Bronchial epithelial cell (primary cell): ENCODE measurements around the gene FAM107B. TPM values are rescaled to one million over a fixed set of nuclear protein-coding genes. Genes with fewer than 3 reads are reported as not detected.
"Not testable (repeated sequence)": the region's sequence is repeated elsewhere in the genome, so short reads cannot be mapped to it uniquely, and the experiment has no call there.

ENCODE experiments used
- DNase-seq: peaks from one replicate; pipeline ENCODE4 v3.0.0-alpha.2; 2010; ENCODE audit warnings: low read depth
- FAIRE-seq: peaks from 2 replicates; lab custom pipeline; 2011; peaks lifted over from hg19 to GRCh38; lab: Jason Lieb, UNC
- H3K27me3 ChIP-seq: 2 replicates; pipeline ENCODE4 v1.5.1; 2011; ENCODE audit warnings: low read length; ENCODE audit not compliant: control insufficient read depth, insufficient read depth
- H3K36me3 ChIP-seq: 2 replicates; pipeline ENCODE4 v1.5.1; 2011; ENCODE audit warnings: low read length; ENCODE audit not compliant: control insufficient read depth, insufficient read depth
- H3K4me3 ChIP-seq: 2 replicates; pipeline ENCODE4 v1.5.1; 2011; ENCODE audit warnings: mild to moderate bottlenecking, low read depth, low read length, control low read depth
- total RNA-seq: library from RNA; depleted of rRNA; stranded (reverse); fragments of >200 nt; gene quantifications from 2 replicates; pipeline ENCODE4 v1.2.1, GENCODE V29; 2014
- TF ChIP-seq, protein P1 (sequence below): IDR thresholded peaks from 2 replicates; pipeline ENCODE4 v1.5.1; 2011; ENCODE audit warnings: mild to moderate bottlenecking, moderate library complexity, low read length, control low read depth, inconsistent platforms; ENCODE audit not compliant: insufficient read depth, severe bottlenecking

The FAM107B gene
- total RNA-seq, 1 donor from 2014 or later = 18.7 TPM

GRCh38 chr10:14665304-14665703 is 109.4 kb downstream of the FAM107B start:
- no peaks in the 10 kb centered on the region for H3K36me3 ChIP-seq
- FAIRE-seq (no peak), DNase-seq (peak; percentile 95)
- H3K4me3 ChIP-seq = no peak overlapping the region
- TF ChIP-seq, protein P1, sequence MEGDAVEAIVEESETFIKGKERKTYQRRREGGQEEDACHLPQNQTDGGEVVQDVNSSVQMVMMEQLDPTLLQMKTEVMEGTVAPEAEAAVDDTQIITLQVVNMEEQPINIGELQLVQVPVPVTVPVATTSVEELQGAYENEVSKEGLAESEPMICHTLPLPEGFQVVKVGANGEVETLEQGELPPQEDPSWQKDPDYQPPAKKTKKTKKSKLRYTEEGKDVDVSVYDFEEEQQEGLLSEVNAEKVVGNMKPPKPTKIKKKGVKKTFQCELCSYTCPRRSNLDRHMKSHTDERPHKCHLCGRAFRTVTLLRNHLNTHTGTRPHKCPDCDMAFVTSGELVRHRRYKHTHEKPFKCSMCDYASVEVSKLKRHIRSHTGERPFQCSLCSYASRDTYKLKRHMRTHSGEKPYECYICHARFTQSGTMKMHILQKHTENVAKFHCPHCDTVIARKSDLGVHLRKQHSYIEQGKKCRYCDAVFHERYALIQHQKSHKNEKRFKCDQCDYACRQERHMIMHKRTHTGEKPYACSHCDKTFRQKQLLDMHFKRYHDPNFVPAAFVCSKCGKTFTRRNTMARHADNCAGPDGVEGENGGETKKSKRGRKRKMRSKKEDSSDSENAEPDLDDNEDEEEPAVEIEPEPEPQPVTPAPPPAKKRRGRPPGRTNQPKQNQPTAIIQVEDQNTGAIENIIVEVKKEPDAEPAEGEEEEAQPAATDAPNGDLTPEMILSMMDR = no peak
- no peaks in the 10 kb centered on the region for H3K27me3 ChIP-seq

DNA sequence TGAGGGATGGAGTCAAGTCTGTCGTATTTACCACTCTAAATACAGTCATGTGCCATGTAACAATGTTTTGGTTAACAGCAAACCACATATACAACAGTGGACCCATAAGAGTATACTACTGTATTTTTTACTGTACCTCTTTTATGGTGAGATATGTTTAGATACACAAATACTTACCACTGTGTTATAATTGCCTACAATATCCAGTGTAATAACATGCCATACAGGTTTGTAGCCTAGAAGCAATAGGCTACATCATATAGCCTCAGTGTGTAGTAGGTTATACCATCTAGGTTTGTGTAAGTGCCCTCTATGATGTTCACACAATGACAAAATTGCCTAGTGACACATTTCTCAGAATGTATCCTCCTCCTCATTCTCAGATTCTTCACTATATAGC is 110.4 kb downstream of the FAM107B start:
- Histone ChIP-seq H3K4me3 (no peak overlapping the region), H3K27me3 (no peaks in the 10 kb centered on the region), H3K36me3 (no peaks in the 10 kb centered on the region)
- TF ChIP-seq, protein P1 = no peak
- DNase-seq (no peak), FAIRE-seq (no peak)

DNA sequence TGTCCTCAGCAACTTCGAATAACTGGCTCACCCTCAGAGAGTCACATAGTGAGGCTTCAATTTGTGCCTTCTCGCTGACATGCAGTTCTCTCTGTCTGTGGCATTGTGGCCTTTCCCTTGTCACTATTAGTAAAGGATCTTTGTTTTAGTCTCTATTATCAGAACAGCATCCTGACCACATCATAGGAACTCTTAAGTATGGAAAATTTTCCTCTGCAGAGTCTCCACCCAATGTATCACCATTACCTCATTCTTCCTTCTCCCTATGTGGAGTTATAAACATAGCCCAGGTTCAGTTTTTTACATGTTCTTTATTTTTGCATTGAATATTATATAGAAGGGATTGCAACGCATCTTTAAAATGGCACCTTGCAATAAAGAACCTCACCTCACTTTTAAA is 112.9 kb downstream of the FAM107B start:
- FAIRE-seq (no peak), DNase-seq (no peak)
- Histone ChIP-seq H3K36me3 (no peaks in the 10 kb centered on the region), H3K27me3 (no peaks in the 10 kb centered on the region), H3K4me3 (no peak overlapping the region)
- TF ChIP-seq, protein P1 = no peak

DNA sequence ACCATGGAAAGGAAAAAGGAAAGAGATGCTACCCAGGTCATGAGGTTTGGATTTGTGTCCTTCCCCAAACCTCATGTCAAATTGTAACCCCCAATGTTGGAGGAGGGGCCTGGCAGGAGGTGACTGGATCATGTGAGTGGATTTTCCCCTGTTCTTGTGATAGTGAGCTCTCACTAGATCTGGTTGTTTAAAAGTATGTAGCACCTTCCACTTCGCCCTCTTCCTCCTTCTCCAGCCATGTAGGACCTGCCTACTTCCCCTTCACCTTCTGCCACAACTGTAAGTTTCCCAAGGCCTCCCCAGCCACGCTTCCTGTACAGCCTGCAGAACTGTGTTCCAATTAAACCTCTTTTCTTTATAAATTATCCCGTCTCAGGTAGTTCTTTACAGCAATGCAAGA is 113.9 kb downstream of the FAM107B start:
- no peaks in the 10 kb centered on the region for H3K27me3 ChIP-seq
- DNase-seq (no peak), FAIRE-seq (no peak)
- TF ChIP-seq, protein P1 = no peak
- H3K36me3 ChIP-seq = no peaks in the 10 kb centered on the region
- H3K4me3 ChIP-seq = no peak overlapping the region

DNA sequence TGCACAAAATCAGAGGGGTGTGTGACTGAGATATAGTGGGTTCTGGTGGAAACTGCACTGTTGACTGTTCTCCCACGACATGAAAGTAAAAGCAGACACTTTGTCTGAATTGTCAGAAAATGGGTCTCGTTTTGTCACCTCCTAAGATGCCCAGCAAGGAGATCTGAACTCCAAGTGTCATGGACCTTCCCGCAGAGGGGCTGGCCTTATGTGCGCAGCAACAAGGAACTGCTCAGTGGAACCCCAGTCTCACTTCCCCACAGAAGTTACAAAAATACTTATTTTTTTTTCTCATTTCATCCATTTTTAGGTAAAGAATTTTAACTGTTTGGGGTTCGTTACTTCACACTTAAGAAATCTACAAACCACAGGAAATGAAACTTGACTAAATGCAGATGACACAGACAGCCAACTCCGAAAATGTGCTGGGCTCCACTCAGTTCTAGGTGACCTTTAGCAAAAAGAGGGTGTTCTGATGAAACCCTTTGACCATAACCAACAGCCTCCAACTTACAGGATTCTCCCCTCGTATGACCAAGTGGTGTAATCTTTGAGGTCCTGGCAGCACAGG is 115.0 kb downstream of the FAM107B start:
- Histone ChIP-seq H3K27me3 (no peaks in the 10 kb centered on the region), H3K4me3 (no peak overlapping the region), H3K36me3 (no peaks in the 10 kb centered on the region)
- no peak for DNase-seq
- TF ChIP-seq, protein P1 = no peak
- FAIRE-seq = no peak

GRCh38 chr10:14659137-14659536 is 115.6 kb downstream of the FAM107B start:
- FAIRE-seq, DNase-seq, H3K4me3 ChIP-seq, H3K27me3 ChIP-seq, H3K36me3 ChIP-seq: not testable (repeated sequence)
